PC-3 (cell line): ENCODE measurements around the gene MGMT. TPM values are rescaled to one million over a fixed set of nuclear protein-coding genes. Genes with fewer than 3 reads are reported as not detected.

ENCODE experiments used
- ATAC-seq: fragments of 200-7000 bp; cut with Tn5 transposase; 2 replicates; pipeline ENCODE4 v1.9.1; 2020; ENCODE audit warnings: mild to moderate bottlenecking, moderate library complexity
- BruUV-seq: library from RNA; stranded (reverse); fragments of 400-500 nt; replicated peaks from 2 replicates; lab custom pipeline; 2021; lab: Mats Ljungman, UMichigan
- CTCF ChIA-PET: fragments of 300-600 bp; sonication (Branson Sonifier 250); formaldehyde crosslinking; loops from one replicate; lab custom pipeline; 2022; ENCODE audit warnings: antibody characterized with exemption; lab: Charles Lee
- POLR2A ChIA-PET: fragments of 300-600 bp; sonication (Branson Sonifier 250); formaldehyde crosslinking; loops from one replicate; lab custom pipeline; 2022; ENCODE audit warnings: antibody characterized with exemption; ENCODE audit not compliant: unreplicated experiment; lab: Charles Lee
- DNase-seq: peaks from one replicate; pipeline ENCODE4 v3.0.0-alpha.2; 2015
- H2AFZ ChIP-seq: fragments of 300-600 bp; sonication (generic); 2 replicates; pipeline ENCODE4 v1.6.0; 2016; ENCODE audit warnings: antibody characterized with exemption, low read length
- H3F3A ChIP-seq: fragments of 300-600 bp; sonication (generic); one replicate; pipeline ENCODE4 v1.6.0; 2017; ENCODE audit warnings: antibody characterized with exemption, low read length, control low read depth, mild to moderate bottlenecking; ENCODE audit not compliant: unreplicated experiment
- H3K27ac ChIP-seq: fragments of 300-600 bp; sonication (generic); 2 replicates; pipeline ENCODE4 v1.5.1; 2016; ENCODE audit warnings: mild to moderate bottlenecking, low read length
- H3K27me3 ChIP-seq: fragments of 300-600 bp; sonication (generic); 2 replicates; pipeline ENCODE4 v1.6.1; 2016; ENCODE audit warnings: low read length, mixed read lengths
- H3K36me3 ChIP-seq: fragments of 300-600 bp; sonication (generic); 2 replicates; pipeline ENCODE4 v1.6.1; 2016; ENCODE audit warnings: low read depth, mixed run types, low read length, mixed read lengths
- H3K4me1 ChIP-seq: fragments of 300-600 bp; sonication (generic); 2 replicates; pipeline ENCODE4 v1.5.1; 2016; ENCODE audit warnings: low read length; ENCODE audit not compliant: insufficient read depth
- H3K4me2 ChIP-seq: fragments of 300-600 bp; sonication (generic); 2 replicates; pipeline ENCODE4 v1.6.0; 2016; ENCODE audit warnings: low read length
- H3K4me3 ChIP-seq: fragments of 300-600 bp; sonication (generic); 2 replicates; pipeline ENCODE4 v1.5.1; 2016; ENCODE audit warnings: mild to moderate bottlenecking, low read length, mixed read lengths
- H3K79me2 ChIP-seq: fragments of 300-600 bp; sonication (generic); 2 replicates; pipeline ENCODE4 v1.6.1; 2017; ENCODE audit warnings: low read length, mixed read lengths
- H3K9ac ChIP-seq: fragments of 300-600 bp; sonication (generic); 2 replicates; pipeline ENCODE4 v1.6.0; 2016; ENCODE audit warnings: mild to moderate bottlenecking, low read length
- H3K9me2 ChIP-seq: fragments of 300-600 bp; sonication (generic); replicated peaks from 2 replicates; pipeline ENCODE4 v1.6.1; 2016; ENCODE audit warnings: mixed run types, low read length, mixed read lengths
- H3K9me3 ChIP-seq: fragments of 300-600 bp; sonication (generic); 2 replicates; pipeline ENCODE4 v1.6.1; 2016; ENCODE audit warnings: low read length, mixed read lengths
- H4K20me1 ChIP-seq: fragments of 300-600 bp; sonication (generic); 2 replicates; pipeline ENCODE4 v1.6.1; 2016; ENCODE audit warnings: low read length, mixed read lengths
- EZH2 ChIP-seq: fragments of 300-600 bp; sonication (generic); IDR thresholded peaks from one replicate; pipeline ENCODE4 v1.6.1; 2017; ENCODE audit warnings: antibody characterized with exemption, mild to moderate bottlenecking, low read length; ENCODE audit not compliant: unreplicated experiment
- EZH2phosphoT487 ChIP-seq: fragments of 300-600 bp; sonication (generic); IDR thresholded peaks from 2 replicates; pipeline ENCODE4 v1.6.1; 2018; ENCODE audit warnings: mild to moderate bottlenecking, antibody characterized with exemption, low read length, borderline replicate concordance
- intact Hi-C: fragments of 100-400 bp; cut with micrococcal nuclease; formaldehyde crosslinking; loops from 2 replicates; pipeline ENCODE4 v1.9.0; 2023
- total RNA-seq: library from RNA; depleted of rRNA; stranded (reverse); fragments of >200 nt; gene quantifications from 2 replicates; pipeline ENCODE4 v1.2.3, GENCODE V29; 2014
- TF ChIP-seq, protein P1 (sequence below): fragments of 300-600 bp; sonication (generic); conservative IDR thresholded peaks from 2 replicates; pipeline ENCODE4 v1.5.1; 2017; ENCODE audit warnings: antibody characterized with exemption, low read depth, mild to moderate bottlenecking, low read length

Gene MGMT
- total RNA-seq, 1 experiment from 2014 or later = 19.8 TPM

DNA sequence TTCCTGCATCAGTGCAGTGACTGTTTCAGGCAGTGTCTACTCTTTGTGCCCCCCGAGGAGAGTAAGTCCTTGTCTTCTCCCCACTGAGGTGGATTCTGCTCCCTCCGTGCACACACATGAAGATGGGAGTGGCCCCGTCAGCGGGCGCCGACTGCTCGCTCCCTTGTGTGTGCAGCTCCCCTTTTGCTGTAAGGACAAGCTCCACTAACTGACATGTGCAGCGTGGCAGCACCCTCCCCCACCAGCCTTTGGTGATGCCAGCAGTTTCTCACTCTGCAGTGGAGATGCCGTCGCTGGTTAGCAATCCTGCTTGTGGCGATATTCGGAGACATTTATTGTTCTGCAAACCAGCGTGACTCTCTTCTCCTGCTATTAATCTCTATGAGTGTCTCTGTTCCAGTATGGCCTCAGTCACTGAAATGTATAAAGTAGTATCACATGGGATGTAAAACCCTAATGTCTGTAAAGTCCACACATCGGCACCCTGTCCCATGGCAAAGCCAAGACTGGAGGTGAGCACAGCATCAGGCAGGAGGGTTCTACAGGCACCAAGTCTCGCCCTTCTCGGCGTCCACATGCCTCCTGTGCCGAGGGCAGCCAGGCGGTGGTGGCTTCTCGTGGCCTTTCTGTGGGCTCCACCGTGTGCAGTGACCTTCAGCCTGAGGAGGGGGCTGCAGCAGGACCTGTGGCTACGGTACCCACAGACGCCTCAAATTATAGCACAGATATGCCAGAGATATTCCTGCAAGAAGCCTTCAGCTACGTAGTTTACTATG lies 294.3 kb downstream of the MGMT start:
- Histone ChIP-seq H3K4me2 (no peak overlapping the region), H3K36me3 (no peaks in the 10 kb centered on the region), H3K9ac (no peak overlapping the region), H3K9me2 (no peaks in the 10 kb centered on the region), H3K27ac (no peak overlapping the region), H4K20me1 (no peaks in the 10 kb centered on the region), H3K9me3 (no peaks in the 10 kb centered on the region), H2AFZ (no peak overlapping the region), H3F3A (no peaks in the 10 kb centered on the region), H3K27me3 (no peaks in the 10 kb centered on the region), H3K4me3 (no peak overlapping the region), H3K4me1 (no peaks in the 10 kb centered on the region), H3K79me2 (no peaks in the 10 kb centered on the region)
- no peak for TF ChIP-seq EZH2
- DNase-seq (no peak), ATAC-seq (no peak)
- intact Hi-C loops = no loop called here
- no TSS peak for BruUV-seq
- POLR2A ChIA-PET = no interaction called here
- CTCF ChIA-PET = no interaction called here

DNA sequence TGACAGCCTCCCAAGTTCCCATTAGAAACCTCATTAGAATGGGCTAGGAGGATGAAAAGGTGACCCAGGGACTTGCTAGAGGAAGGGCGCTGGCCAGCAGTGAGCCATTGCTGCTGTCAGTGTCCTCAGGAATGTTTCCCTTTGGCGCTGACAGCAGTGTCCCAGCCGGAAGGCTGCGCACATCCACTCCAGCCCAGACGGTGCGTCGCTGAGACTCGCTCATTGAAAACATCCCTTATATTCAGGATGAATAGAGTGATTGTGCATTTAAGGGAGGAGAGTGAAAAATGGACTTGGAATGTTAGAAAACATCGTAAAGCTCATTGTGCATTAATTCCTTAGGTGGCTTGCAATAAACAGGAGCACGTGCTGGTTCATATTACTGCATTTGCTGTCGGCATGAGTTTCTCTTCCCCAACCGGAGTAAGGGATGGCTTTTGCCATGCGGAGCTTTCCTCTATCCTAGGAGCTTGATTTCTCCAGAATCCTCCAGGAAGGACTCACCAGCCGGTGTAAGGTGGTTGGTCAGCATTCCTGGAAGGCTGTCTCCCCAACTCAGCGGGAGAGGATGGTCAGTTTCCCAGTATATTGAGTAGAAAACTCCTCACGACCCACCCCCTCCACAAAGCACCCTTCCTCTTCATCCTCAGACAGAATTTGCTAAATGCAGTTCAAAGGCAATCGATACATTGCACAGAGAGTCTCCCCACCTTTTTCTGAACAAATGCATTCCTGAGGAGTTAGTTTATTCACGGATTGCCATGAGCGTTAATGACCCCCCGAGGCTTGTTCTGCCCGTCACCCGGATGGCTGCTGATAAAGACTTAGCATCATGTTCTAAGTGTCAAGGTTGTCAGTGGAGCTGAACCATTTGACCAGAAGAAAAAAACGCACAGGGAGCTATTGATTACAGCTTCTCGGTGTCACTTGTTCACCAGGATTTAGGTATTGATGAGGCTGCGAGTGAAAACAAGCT lies 295.2 kb downstream of the MGMT start:
- Histone ChIP-seq H3K79me2 (no peaks in the 10 kb centered on the region), H3K4me1 (no peaks in the 10 kb centered on the region), H3K27me3 (no peaks in the 10 kb centered on the region), H2AFZ (no peak overlapping the region), H3K36me3 (no peaks in the 10 kb centered on the region), H3K9me3 (no peaks in the 10 kb centered on the region), H3K4me2 (no peak overlapping the region), H3K4me3 (no peak overlapping the region), H3K27ac (no peak overlapping the region), H3K9ac (no peak overlapping the region), H3F3A (no peaks in the 10 kb centered on the region), H3K9me2 (no peaks in the 10 kb centered on the region), H4K20me1 (no peaks in the 10 kb centered on the region)
- CTCF ChIA-PET = no interaction called here
- intact Hi-C loops = no loop called here
- POLR2A ChIA-PET = no interaction called here
- no TSS peak for BruUV-seq
- DNase-seq = no peak
- TF ChIP-seq, protein P1, sequence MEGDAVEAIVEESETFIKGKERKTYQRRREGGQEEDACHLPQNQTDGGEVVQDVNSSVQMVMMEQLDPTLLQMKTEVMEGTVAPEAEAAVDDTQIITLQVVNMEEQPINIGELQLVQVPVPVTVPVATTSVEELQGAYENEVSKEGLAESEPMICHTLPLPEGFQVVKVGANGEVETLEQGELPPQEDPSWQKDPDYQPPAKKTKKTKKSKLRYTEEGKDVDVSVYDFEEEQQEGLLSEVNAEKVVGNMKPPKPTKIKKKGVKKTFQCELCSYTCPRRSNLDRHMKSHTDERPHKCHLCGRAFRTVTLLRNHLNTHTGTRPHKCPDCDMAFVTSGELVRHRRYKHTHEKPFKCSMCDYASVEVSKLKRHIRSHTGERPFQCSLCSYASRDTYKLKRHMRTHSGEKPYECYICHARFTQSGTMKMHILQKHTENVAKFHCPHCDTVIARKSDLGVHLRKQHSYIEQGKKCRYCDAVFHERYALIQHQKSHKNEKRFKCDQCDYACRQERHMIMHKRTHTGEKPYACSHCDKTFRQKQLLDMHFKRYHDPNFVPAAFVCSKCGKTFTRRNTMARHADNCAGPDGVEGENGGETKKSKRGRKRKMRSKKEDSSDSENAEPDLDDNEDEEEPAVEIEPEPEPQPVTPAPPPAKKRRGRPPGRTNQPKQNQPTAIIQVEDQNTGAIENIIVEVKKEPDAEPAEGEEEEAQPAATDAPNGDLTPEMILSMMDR = no peak
- TF ChIP-seq EZH2phosphoT487 (no peak), EZH2 (no peak)
- ATAC-seq = no peak

- Histone ChIP-seq H3K4me1 (no peaks in the 10 kb centered on the region), H2AFZ (no peak overlapping the region), H3K4me3 (no peak overlapping the region), H3K36me3 (no peaks in the 10 kb centered on the region), H3K9me2 (no peaks in the 10 kb centered on the region), H3K9ac (no peak overlapping the region), H3K27ac (no peak overlapping the region), H3K27me3 (no peaks in the 10 kb centered on the region), H3F3A (no peaks in the 10 kb centered on the region), H3K79me2 (no peaks in the 10 kb centered on the region), H4K20me1 (no peaks in the 10 kb centered on the region), H3K4me2 (no peak overlapping the region), H3K9me3 (no peaks in the 10 kb centered on the region)
- ATAC-seq (no peak), DNase-seq (no peak)
- no TSS peak for BruUV-seq
- CTCF ChIA-PET = no interaction called here
- POLR2A ChIA-PET = no interaction called here
- TF ChIP-seq, protein P1 = no peak
- TF ChIP-seq EZH2phosphoT487 (no peak), EZH2 (no peak)
- intact Hi-C loops = no loop called here
Observed at GRCh38 chr10:129764011-129764900, 297.2 kb downstream of the MGMT start.
